GM12878 (cell line): ENCODE results near the gene ELANE. TPM values are rescaled to one million over a fixed set of nuclear protein-coding genes. Genes with fewer than 3 reads are reported as not detected.

Experiments
- ATAC-seq: fragments of 200-7000 bp; cut with Tn5 transposase; 3 replicates; pipeline ENCODE4 v1.9.1; 2020; ENCODE audit warnings: mild to moderate bottlenecking, moderate library complexity
- BruUV-seq: library from RNA; stranded (reverse); fragments of 400-500 nt; replicated peaks from 2 replicates; lab custom pipeline; 2021; lab: Mats Ljungman, UMichigan
- CTCF ChIA-PET: fragments of 300-600 bp; sonication (Branson Sonifier 250); formaldehyde crosslinking; extraction: SDS; loops from one replicate; lab custom pipeline; 2021; ENCODE audit warnings: inconsistent platforms; lab: Yijun Ruan, JAX
- POLR2A ChIA-PET: fragments of 350-600 bp; formaldehyde crosslinking; extraction: SDS; loops from one replicate; lab custom pipeline; 2021; ENCODE audit warnings: inconsistent platforms; lab: Charles Lee
- RAD21 ChIA-PET: fragments of 300-600 bp; sonication (Branson Sonifier 250); formaldehyde crosslinking; loops from one replicate; lab custom pipeline; 2023; ENCODE audit warnings: antibody characterized with exemption; ENCODE audit not compliant: unreplicated experiment; lab: Charles Lee
- SMC1A ChIA-PET: fragments of 300-600 bp; sonication (Branson Sonifier 250); formaldehyde crosslinking; loops from one replicate; lab custom pipeline; 2023; ENCODE audit not compliant: unreplicated experiment, uncharacterized antibody; lab: Charles Lee
- DNase-seq: peaks from one replicate; pipeline ENCODE4 v3.0.0-alpha.2; 2011; ENCODE audit warnings: low read depth, low spot score
- FAIRE-seq: peaks from 3 replicates; lab custom pipeline; 2011; peaks lifted over from hg19 to GRCh38; lab: Jason Lieb, UNC
- H2AFZ ChIP-seq: 2 replicates; pipeline ENCODE4 v1.6.0; 2011; ENCODE audit warnings: low read depth, low read length, control low read depth; ENCODE audit not compliant: control insufficient read depth
- H3K27ac ChIP-seq: 2 replicates; pipeline ENCODE4 v1.5.1; 2011; ENCODE audit warnings: control low read depth; ENCODE audit not compliant: control insufficient read depth, insufficient read depth
- H3K27me3 ChIP-seq, 2 experiments: replicated peaks in 1 of 2; 2 replicates each; pipeline versions ENCODE4 v1.6.0 to v1.6.1; 2011; ENCODE audit warnings: low read length in 1 of 2; ENCODE audit not compliant: control insufficient read depth in 2 of 2, insufficient read depth in 2 of 2
- H3K36me3 ChIP-seq, 2 experiments: 2 replicates each; pipeline ENCODE4 v1.5.1; 2011; ENCODE audit warnings: low read length in 1 of 2; ENCODE audit not compliant: control insufficient read depth in 2 of 2, insufficient read depth in 2 of 2
- H3K4me1 ChIP-seq: 2 replicates; pipeline ENCODE4 v1.6.1; 2011; ENCODE audit warnings: mild to moderate bottlenecking, low read length, moderate library complexity, mixed read lengths; ENCODE audit not compliant: control insufficient read depth, insufficient read depth
- H3K4me2 ChIP-seq: 2 replicates; pipeline ENCODE4 v1.6.0; 2011; ENCODE audit warnings: control low read depth; ENCODE audit not compliant: control insufficient read depth, insufficient read depth
- H3K4me3 ChIP-seq: fragments of 200-600 bp; sonication (generic); 2 replicates; pipeline ENCODE4 v1.5.1; 2016
- H3K79me2 ChIP-seq: 2 replicates; pipeline ENCODE4 v1.6.0; 2011; ENCODE audit warnings: low read length; ENCODE audit not compliant: control insufficient read depth, insufficient read depth
- H3K9ac ChIP-seq: 2 replicates; pipeline ENCODE4 v1.8.0; 2011; ENCODE audit warnings: low read length, control low read depth, mixed read lengths; ENCODE audit not compliant: control insufficient read depth, insufficient read depth
- H3K9me3 ChIP-seq: replicated peaks from 3 replicates; pipeline ENCODE4 v1.5.1; 2011; ENCODE audit warnings: mild to moderate bottlenecking, low read length; ENCODE audit not compliant: control insufficient read depth, insufficient read depth
- H4K20me1 ChIP-seq: 2 replicates; pipeline ENCODE4 v1.6.0; 2011; ENCODE audit not compliant: control insufficient read depth, insufficient read depth
- BCL11A ChIP-seq: IDR thresholded peaks from 2 replicates; pipeline ENCODE4 v1.6.1; 2011; ENCODE audit warnings: low read depth, low read length
- FOXM1 ChIP-seq: IDR thresholded peaks from 2 replicates; pipeline ENCODE4 v1.6.1; 2012; ENCODE audit warnings: low read depth, mild to moderate bottlenecking, inconsistent platforms, low read length, moderate library complexity
- KDM1A ChIP-seq: fragments of 200-600 bp; sonication (generic); IDR thresholded peaks from 2 replicates; pipeline ENCODE4 v1.6.1; 2016; ENCODE audit warnings: borderline replicate concordance
- SP1 ChIP-seq: IDR thresholded peaks from one replicate; pipeline ENCODE4 v1.6.1; 2011; ENCODE audit warnings: low read depth, low read length
- ZNF622 ChIP-seq: fragments of 450-650 bp; IDR thresholded peaks from 2 replicates; pipeline ENCODE4 v1.6.1; 2017; ENCODE audit warnings: mild to moderate bottlenecking, inconsistent platforms
- WGBS: methylation state at CpG from one replicate; pipeline ENCODE4 v1.1.6; 2016; ENCODE audit warnings: low lambda C conversion rate; ENCODE audit not compliant: insufficient replicate concordance, insufficient coverage; ENCODE audit errors: missing lambda C conversion rate; 5-methylcytosine and 5-hydroxymethylcytosine counted together
- in situ Hi-C: fragments of 300-500 bp; cut with MboI; formaldehyde crosslinking; loops from 9 replicates; pipeline ENCODE4 v1.14.3; 2018; ENCODE audit warnings: mixed read lengths
- intact Hi-C: fragments of 100-400 bp; cut with micrococcal nuclease; formaldehyde crosslinking; loops from one replicate; pipeline ENCODE4 v1.14.2; 2022; ENCODE audit not compliant: unreplicated experiment
- polyA plus RNA-seq, 11 experiments: library from polyadenylated mRNA; depleted of rRNA in 4 of 11; unstranded in 6 of 11; stranded (reverse) in 5 of 11; fragments of >200 nt; fragmentation: Nextera tagmentation in 4 of 11; fragmentation: Illumina TruSeq in 1 of 11; extraction: Ambion mirVana in 4 of 11; extraction: Trizol in 1 of 11; gene quantifications; 1 replicate in 1 of 11; 2 replicates in 10 of 11; pipeline versions ENCODE4 v1.2.1 to v1.2.3, GENCODE V29; 2011 to 2016; ENCODE audit warnings: inconsistent platforms in 2 of 11, missing spikeins in 2 of 11, low read depth in 1 of 11
- total RNA-seq, 4 experiments: library from RNA; depleted of rRNA in 3 of 4; stranded (reverse); fragments of >200 nt in 3 of 4; fragmentation: Illumina TruSeq in 1 of 4; extraction: Trizol in 1 of 4; gene quantifications; 2 replicates each; pipeline versions ENCODE4 v1.2.1 to v1.2.3, GENCODE V29; 2013 to 2021
- TF ChIP-seq, protein P1 (sequence below): fragments of 150-350 bp; IDR thresholded peaks from 2 replicates; pipeline ENCODE4 v1.6.1; 2016; ENCODE audit warnings: low read depth, low read length
- TF ChIP-seq, protein P2 (sequence below): IDR thresholded peaks from 2 replicates; pipeline ENCODE4 v1.6.1; 2011; ENCODE audit warnings: borderline replicate concordance, low read depth, mild to moderate bottlenecking, moderate library complexity, low read length; ENCODE audit not compliant: insufficient read depth, poor library complexity, severe bottlenecking

ELANE gene
- total and polyA plus RNA-seq, 10 of the 15 experiments (the other 5 are each of a cell fraction or from before 2014, with no cell fraction given) = not detected

DNA sequence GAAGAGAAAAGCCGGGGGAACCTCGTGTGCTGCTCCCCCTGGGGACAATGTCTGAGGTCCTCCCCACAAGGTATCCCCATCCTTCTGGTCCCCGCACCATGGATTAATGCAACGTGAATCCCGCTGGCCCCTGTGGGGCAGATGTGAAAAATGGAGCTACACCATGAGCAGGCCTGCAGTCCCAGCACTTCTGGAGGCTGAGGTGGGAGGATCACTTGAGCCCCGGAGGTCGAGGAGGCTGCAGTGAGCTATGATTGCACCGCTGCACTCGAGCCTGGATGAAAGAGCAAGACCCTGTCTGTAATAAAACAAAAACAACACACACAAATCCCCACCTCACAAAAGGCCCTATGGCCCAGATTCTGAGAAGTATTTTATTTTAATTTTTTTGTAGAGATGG, 6.2 kb downstream of the ELANE start:
- Histone ChIP-seq H3K4me3 (no peak overlapping the region), H3K27me3 (no peaks in the 10 kb centered on the region; a peak in 1 of 4 replicates), H3K9me3 (no peaks in the 10 kb centered on the region), H2AFZ (no peak overlapping the region), H3K27ac (no peak overlapping the region), H3K36me3 (no peaks in the 10 kb centered on the region), H3K79me2 (no peaks in the 10 kb centered on the region), H3K4me2 (no peak overlapping the region), H3K9ac (no peak overlapping the region), H3K4me1 (peaks cover 9% of the 10 kb centered on the region), H4K20me1 (no peaks in the 10 kb centered on the region)
- ChIA-PET CTCF (interaction anchor here (0.9 to 1.4 kb wide), 3 partner anchors 9 to 140 kb away, joined by 3 to 4 read pairs (median 3); no protein-coding TSS in a partner anchor), SMC1A (no interaction called here), POLR2A (interaction anchor here (0.6 to 1.4 kb wide), 3 partner anchors 65 to 578 kb away, joined by 4 to 8 read pairs (median 5); no protein-coding TSS in a partner anchor), RAD21 (interaction anchor here (1.6 kb wide), 1 partner anchor 60 kb away, joined by 5 read pairs; no protein-coding TSS in a partner anchor)
- TF ChIP-seq SP1 (no peak), BCL11A (no peak), FOXM1 (no peak), KDM1A (no peak), ZNF622 (no peak)
- TF ChIP-seq, protein P1, sequence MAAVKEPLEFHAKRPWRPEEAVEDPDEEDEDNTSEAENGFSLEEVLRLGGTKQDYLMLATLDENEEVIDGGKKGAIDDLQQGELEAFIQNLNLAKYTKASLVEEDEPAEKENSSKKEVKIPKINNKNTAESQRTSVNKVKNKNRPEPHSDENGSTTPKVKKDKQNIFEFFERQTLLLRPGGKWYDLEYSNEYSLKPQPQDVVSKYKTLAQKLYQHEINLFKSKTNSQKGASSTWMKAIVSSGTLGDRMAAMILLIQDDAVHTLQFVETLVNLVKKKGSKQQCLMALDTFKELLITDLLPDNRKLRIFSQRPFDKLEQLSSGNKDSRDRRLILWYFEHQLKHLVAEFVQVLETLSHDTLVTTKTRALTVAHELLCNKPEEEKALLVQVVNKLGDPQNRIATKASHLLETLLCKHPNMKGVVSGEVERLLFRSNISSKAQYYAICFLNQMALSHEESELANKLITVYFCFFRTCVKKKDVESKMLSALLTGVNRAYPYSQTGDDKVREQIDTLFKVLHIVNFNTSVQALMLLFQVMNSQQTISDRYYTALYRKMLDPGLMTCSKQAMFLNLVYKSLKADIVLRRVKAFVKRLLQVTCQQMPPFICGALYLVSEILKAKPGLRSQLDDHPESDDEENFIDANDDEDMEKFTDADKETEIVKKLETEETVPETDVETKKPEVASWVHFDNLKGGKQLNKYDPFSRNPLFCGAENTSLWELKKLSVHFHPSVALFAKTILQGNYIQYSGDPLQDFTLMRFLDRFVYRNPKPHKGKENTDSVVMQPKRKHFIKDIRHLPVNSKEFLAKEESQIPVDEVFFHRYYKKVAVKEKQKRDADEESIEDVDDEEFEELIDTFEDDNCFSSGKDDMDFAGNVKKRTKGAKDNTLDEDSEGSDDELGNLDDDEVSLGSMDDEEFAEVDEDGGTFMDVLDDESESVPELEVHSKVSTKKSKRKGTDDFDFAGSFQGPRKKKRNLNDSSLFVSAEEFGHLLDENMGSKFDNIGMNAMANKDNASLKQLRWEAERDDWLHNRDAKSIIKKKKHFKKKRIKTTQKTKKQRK = no peak
- TF ChIP-seq, protein P2, sequence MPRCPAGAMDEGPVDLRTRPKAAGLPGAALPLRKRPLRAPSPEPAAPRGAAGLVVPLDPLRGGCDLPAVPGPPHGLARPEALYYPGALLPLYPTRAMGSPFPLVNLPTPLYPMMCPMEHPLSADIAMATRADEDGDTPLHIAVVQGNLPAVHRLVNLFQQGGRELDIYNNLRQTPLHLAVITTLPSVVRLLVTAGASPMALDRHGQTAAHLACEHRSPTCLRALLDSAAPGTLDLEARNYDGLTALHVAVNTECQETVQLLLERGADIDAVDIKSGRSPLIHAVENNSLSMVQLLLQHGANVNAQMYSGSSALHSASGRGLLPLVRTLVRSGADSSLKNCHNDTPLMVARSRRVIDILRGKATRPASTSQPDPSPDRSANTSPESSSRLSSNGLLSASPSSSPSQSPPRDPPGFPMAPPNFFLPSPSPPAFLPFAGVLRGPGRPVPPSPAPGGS = no peak
- no TSS peak for BruUV-seq
- DNase-seq (no peak), ATAC-seq (no peak), FAIRE-seq (no peak)
- intact Hi-C loops (no loop called here), in situ Hi-C loops (loop anchor here (5.0 kb wide), 2 partner anchors 64 to 129 kb away; no protein-coding TSS in a partner anchor)
- WGBS = 56% methylated on average over 9 of the region's 9 CpGs
